Endometrial microvascular endothelial cells (primary cell): ENCODE data around the gene RAB5B. TPM values are rescaled to one million over a fixed set of nuclear protein-coding genes. Genes with fewer than 3 reads are reported as not detected.
"Not testable (repeated sequence)": the region's sequence is repeated elsewhere in the genome, so short reads cannot be mapped to it uniquely, and the experiment has no call there.

ENCODE experiments used
- in situ Hi-C: cut with HindIII; loops from 2 replicates; pipeline ENCODE4 v1.10.0; 2017; ENCODE audit warnings: low sequenced_read_pairs, low pct_unique_long_range_greater_than_20kb; ENCODE audit errors: inconsistent ontology term
- total RNA-seq: library from RNA; depleted of rRNA; stranded (reverse); fragments of >200 nt; gene quantifications from one replicate; pipeline ENCODE4 v1.2.3, GENCODE V29; 2015; ENCODE audit errors: inconsistent ontology term

Gene RAB5B
- total RNA-seq, 1 donor from 2014 or later, result 53.3 TPM

DNA sequence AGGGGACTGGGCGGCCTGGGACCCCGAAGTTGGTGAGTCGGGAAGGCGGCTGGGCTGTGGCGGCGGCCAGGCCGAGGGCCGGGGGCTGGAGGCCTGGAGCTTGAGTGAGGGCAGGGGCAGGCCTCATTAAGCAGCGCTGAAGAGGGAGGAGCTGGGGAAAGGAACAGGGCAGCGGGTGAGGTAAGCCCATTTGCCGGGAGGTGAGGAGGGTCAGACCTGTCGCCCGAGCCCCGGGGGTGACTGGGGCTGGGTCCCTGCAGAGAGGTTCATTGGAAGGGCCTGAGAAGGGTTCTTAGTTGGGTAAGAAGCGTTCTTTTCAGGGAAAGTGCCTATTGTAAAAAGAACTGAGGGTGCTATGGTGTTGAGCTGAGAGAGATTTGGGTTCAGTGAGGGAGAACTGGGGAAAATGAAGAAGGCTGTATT is 441 bp downstream of the RAB5B start:
- in situ Hi-C loops, result no loop called here

DNA sequence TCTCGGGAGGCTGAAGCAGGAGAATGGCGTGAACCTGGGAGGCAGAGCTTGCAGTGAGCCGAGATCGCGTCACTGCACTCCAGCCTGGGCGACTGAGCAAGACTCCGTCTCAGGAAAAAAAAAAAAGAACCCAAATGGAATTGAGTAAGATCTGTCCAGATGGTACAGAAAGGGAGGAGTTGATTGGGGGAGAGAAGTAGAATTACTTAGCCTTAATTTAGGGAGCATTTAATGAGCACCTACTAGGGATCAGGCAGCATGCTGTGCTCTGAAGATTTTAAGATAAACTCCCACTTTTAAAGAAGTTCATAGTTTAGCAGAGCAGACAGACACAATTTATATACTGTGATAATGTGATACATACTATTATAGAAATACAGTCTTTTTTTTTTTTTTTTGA is 4.5 kb downstream of the RAB5B start:
- in situ Hi-C loops, result no loop called here

DNA sequence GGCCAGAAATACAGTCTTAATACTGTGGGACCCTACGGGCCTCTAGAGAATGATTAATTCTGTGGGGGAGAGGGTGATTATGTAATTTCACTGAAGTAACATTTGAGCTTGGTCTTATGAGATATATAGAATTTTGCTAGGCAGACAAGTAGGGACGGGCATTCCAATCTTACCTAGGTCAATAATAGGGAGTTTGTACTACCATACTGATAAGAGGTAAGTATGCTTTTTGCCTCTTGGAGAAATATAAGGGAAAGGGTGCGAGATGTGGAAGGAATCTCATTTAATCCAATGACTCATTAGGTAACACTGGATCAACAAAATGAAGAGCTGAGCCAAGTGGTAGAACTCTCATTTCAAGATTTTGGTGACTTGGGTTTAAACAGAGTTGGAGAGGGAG is 5.2 kb downstream of the RAB5B start:
- in situ Hi-C loops, result no loop called here

DNA sequence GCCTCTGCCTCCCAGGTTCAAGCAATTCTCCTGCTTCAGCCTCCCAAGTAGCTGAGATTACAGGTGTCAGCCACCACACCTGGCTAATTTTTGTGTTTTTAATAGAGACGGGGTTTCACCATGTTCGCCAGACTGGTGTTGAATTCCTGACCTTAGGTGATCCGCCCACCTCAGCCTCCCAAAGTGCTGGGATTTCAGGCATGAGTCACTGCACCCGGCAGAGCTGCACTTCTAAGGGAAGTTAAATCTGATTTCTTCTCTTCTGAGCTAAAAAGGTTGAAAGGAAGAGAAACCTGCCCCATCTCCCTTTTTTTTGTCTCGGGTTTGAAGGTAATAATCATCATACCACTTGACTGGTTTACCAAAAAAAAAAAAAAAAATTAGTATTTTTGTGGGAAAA is 8.0 kb downstream of the RAB5B start:
- in situ Hi-C loops, result not testable (repeated sequence)

DNA sequence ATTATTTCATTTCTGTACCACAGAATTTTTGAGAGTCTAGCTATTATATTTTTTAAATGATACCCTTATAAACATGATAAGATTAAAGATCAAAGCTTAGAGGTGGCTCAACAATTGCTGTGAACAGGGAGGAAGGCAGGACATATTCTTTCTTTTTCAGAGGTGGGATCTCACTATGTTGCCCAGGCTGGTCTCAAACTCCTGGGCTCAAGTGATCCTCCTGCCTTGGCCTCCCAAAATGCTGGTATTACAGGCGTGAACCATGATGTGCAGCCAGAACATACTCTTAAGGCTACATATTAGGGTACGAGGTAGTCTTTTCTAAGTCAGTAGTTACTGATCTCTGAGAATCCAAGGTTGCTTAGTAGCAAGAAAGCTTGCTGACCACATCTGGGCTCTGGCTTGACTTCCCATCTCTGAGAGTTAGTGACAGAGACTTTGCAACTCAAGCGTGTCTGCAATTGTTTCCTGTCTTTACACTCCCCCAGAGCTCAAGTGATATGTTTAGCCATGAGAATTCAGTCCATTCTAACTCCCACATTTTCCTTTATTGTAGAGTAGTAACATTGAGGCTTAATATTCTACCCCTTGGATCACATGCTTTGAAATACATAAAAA is 8.6 kb downstream of the RAB5B start:
- in situ Hi-C loops, result no loop called here

DNA sequence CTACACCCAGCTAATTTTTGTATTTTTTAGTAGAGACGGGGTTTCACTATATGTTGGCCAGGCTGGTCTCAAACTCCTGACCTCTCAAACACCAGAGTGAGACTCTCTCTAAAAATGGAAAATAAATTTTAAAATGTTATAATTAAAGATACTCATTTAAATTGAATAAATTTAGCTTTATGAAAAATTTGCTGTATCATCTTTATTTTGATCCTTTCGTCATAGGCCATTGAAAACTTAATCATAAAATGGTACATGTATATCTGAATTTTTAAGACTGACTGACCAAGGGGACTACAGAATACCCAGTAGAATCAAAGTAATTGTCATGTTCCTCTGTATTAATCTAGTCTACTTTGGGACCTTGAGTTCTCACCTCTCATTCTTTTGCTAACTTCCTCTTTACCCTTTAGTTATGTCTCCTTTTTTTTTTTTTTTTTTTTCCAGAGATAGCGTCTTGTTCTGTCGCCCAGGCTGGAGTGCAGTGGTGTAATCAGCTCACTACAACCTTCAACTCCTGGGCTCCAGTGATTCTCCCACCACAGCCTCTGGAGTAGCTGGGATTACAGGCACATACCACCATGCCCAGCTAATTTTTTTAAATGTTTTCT is 9.5 kb downstream of the RAB5B start:
- in situ Hi-C loops, result no loop called here

DNA sequence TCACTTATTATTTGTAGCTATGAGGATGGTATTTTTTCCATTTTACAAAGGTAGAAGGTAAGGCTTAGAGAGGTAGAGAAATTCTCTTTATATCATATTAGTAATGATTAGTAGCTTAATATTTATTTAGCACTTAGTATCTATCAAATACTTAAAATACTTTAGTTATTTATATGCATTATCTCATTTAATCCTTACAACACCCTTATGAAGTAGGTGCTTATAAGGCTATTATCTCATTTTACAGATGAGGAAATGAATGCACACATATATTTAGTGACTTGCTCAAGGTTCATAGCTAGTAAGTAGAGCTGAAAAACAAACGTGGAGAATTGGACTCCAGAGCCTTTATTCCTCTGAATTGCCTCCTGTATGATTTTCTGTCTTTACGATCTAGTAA is 11.0 kb downstream of the RAB5B start:
- in situ Hi-C loops, result no loop called here

DNA sequence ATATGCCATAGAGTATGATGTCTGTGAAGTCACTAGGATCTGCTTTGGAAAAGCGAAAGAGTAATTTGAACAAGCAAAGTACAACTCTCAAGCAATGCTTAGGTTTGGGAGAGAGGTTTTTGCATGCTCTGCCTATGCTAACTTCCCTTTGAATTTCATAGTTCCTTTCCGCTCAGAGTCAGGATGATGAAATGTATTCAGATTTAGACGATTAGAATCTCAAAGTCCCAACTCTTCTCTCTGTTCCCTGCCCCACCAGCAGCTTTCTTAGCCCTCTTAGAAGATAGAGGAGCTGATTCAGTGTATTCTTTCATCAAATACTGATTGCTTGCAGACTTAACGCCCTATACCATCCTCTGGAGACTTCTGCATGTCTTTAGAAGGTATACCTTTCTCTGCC is 11.5 kb downstream of the RAB5B start:
- in situ Hi-C loops, result no loop called here

DNA sequence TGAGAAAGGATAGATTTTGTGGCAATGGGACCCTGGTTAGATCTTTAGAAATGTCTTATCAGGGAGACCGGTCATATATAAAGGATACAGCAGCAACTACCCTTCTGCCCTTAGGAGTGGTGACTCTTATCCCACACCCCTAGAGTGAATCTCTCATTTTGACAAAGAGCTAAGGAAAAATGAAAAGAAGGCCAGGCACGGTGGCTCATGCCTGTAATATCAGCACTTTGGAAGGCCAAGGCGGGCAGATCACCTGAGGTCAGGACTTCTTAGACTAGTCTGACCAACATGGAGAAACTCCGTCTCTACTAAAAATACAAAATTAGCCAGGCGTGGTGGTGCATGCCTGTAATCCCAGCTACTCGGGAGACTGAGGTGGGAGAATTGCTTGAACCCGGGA is 12.1 kb downstream of the RAB5B start:
- in situ Hi-C loops, result not testable (repeated sequence)

DNA sequence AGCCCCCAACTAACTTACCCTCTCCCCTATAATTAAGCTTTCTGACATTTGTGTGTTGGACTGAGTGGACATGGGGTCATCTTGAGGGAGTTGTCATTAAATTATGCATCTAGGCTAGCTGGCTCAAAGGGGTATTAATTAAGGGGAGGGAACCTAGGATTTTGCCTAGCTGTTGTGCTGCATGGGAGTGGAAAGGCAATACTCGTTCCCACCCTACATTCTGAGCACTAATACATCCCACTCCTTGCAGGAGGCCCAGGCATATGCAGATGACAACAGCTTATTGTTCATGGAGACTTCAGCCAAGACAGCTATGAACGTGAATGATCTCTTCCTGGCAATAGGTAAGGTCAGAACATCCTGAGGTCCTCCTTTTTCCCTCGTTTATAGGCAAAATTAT is 17.2 kb downstream of the RAB5B start:
- in situ Hi-C loops, result no loop called here

DNA sequence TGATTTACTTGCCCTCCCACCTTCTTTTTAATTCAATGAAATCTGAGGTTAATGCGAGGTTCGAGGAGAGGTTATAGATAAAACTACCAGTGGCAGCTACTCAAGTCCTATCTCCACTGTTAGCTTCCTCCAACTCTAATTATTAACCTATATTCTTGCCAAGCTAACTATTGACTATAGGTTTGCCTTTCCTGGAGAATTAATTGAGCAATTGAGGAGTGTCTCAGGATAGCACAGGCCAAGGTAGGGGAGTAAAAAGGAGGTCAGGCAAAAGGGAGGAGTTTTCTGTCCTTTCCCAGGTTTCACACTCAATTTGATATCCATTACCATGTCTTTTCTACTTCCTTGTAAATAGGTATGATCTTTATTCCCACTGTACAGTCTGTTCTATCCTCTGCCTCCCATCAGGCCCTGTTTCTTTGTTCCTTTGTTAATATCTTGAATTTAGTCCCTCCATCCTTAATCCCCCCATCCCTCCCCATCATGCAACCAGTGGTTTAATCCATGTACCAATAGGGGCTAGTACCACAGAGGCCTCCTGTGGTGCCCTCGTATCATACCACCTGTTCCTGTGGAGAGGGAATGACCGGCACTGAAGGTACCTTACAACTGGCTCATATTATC is 19.5 kb downstream of the RAB5B start:
- in situ Hi-C loops, result no loop called here

DNA sequence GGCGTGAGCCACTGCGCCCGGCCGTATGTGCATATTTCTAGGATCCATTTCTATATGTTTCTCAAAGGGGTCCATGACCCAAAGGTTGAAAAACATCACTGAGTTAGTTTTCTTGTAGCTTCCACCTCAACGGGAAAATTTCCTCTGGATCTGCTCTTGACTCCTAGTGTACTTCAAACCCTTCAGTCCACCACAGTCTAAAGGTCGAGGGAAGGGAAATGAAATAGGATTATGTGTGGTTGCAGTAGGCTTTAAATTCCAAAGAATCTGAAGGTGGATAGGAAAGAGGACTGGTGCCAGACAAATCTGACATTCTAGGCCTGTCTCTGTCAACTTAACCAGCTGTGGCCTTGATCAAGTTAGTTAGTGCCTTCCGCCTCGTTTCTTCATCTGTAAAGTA is 21.5 kb downstream of the RAB5B start:
- in situ Hi-C loops, result no loop called here

DNA sequence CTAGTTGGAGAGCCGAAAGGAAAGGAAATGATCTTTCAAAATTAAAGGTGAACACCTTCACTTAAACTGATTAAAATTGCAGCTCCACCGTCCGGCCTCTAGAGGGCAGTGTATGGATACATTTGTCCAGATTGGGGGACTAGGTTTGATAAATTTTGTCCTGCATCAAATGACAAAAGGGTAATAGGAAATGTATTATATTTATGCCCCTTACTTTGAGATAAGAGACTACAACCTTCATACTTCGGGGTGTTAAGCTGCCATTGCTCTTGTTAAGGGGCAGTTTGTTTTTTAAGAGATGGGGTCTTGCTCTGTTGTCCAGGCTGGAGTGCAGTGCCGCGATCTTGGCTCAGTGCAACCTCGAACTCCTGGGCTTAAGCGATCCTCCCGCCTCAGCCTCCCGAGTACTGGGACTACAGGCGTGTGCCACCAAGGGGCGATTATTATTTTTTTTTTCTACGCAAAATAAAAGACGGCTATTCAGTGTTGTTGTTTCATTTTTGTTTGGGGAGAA is 22.4 kb downstream of the RAB5B start:
- in situ Hi-C loops, result no loop called here

DNA sequence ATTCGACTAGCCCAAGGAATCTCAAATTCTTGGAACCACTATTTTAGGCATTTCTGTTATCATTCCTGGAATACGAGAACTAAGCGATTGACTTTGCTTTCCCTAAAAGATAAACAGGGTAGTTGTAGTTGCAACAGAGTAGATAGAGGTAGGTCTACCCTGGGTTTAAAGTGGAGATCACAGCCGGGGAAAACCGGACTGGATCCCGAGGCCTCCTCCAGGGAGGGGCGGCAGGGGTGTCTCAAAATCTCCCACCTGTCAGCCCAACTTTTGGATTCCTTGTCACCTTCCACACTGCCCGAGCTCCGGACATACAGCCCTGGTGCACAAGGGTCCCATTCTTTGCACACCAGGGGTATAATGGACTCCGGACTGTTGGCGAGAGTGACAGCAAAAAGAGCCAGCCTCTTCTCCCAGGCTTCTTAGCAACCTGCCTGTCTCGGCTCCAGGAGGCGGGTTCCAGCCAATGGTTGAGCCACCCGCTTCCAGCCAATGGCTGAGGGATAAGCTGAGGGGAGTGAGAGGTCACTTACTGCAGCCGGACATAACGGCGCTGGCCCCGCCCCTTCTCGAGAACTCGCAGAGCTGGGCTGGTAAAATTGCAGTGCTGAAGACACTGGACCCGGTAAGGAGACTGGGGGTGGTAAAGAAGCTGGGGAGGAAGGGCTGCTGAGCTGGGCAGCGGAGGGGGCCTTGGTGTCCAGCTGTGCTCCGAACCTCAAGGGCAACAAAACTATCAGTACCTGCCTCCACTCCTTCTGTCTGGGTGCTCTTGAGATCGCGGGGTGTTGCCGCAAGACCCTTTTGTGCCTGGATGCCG is 23.0 kb downstream of the RAB5B start, which contains the start of gene SUOX:
TSS of gene SUOX (plus strand) at position 562 of the 820 bp plus-strand sequence. CDS start 4,946 bp downstream, outside the sequence.
- in situ Hi-C loops, result no loop called here

DNA sequence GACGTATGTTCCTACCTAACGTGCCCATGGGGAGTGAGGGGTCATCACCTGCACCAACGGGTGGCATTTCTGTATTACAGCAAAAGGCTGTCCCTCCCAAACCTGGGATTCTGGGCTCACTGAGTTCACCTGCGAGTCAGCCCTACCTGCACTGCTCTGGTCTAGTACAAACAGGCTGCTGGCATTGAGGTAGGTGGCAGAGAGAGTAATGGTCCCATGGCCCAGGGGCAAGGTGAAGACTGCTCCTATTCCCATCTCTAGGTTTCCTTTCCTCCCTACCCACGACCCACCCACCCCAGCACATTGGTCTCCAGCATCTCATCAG is 23.6 kb downstream of the RAB5B start:
- in situ Hi-C loops, result no loop called here

DNA sequence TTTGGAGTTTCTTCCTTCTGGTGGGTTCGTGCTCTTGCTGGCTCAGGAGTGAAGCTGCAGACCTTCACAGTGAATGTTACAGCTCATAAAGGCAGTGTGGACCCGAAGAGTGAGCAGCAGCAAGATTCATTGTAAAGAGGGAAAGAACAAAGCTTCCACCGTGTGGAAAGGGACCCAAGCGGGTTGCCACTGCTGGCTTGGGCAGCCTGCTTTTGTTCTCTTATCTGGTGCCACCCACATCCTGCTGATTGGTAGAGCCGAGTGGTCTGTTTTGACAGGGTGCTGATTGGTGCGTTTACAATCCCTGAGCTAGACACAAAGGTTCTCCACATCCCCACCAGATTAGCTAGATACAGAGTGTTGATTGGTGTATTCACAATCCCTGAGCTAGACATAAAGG is 25.6 kb downstream of the RAB5B start:
- in situ Hi-C loops, result not testable (repeated sequence)

DNA sequence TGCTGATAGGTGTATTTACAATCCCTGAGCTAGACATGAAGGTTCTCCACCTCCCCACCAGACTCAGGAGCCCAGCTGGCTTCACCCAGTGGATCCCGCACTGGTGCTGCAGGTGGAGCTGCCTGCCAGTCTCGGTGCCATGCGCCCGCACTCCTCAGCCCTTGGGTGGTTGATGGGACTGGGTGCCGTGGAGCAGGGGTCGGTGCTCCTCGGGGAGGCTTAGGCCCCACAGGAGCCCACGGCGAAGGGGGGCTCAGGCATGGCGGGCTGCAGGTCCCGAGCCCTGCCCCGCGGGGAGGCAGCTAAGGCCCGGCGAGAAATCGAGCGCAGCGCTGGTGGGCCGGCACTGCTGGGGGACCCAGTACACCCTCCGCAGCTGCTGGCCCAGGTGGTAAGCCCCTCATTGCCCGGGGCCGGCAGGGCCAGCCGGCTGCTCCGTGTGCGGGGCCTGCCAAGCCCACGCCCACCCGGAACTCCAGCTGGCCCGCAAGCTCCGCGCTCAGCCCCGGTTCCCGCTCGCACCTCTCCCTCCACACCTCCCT is 26.2 kb downstream of the RAB5B start:
- in situ Hi-C loops, result not testable (repeated sequence)

DNA sequence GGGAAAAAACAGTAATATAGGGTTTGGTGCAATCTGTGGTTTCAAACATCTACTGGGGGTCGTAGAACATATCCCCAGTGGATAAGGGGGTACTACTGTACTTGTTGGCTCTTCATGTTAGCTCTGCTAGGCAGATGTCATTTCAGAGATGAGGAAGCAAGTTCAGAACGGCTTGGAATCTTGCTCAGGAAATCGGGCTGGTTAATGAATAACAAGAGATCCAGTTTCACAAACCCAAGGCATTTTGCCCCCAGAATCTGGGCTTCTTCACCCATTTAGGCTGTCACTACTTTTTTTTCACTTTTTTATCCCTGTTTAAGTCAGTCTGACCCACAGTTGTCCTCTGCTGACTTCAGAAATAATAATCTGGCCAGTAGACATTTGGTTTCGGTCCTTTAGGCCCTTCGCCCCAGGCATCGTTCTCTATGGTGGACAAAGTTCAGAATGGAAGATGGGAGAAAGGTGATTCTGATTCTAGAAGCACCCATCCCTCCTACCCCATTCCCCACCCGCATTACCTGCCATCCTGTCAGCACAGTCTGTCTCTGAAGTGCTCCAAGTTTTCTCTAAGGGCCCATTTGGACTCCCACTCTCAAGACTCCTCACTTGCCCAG is 27.7 kb downstream of the RAB5B start:
- in situ Hi-C loops, result no loop called here

DNA sequence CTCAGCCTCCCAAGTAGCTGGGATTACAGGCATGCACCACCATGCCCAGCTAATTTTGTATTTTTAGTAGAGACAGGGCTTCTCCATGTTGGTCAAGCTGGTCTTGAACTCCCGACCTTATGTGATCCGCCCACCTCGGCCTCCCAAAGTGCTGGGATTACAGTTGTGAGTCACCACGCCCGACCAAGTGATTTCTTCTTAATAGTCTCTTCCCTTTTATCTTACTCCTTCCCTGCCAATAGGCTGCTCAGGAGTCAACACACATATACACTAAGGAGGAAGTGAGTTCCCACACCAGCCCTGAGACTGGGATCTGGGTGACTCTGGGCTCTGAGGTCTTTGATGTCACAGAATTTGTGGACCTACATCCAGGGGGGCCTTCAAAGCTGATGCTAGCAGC is 29.5 kb downstream of the RAB5B start:
- in situ Hi-C loops, result not testable (repeated sequence)
